ENCODE results near the gene SCARB1.

The SCARB1 gene

DNA sequence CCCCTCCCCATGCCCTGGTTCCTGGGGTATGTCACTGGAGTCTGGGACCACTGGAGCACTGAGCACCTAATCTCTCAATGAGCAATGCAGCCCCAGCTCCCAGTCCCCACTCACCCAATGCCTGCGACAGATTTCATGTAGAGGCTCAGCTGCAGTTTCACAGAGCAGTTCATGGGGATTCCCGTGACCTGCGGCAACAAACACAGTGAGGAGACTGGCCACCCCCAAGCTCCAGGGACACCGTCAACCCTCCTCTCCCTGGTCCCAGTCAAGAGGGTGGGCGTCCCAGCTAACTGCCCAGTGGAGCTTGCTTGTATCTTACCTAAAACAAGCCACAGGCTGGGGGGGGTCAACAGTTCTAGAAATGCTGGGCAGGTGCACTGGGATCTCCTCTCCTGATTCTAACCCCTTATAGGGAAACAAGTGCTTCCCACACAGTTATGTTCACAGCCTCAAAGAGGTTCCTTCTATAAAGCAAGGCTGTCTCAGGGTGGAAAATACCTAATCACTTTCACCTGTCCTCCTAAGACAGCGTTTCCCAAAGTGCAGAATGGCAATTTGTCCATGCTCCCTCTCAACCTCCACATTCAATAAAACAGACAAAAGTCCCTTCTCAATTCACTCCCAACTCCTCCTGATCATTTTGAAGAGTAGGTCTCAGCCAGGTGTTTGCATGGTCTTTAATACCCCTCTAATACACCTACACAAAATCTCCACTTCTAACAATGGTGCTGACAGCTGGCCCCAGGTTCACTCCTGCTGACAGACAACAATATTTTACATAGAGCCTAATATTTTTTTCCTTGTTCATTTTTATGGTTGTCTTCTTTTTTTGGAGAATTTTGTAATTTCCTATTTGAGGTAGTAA lies 68.3 kb downstream of the SCARB1 start:
- TF ChIP-seq, protein P1, sequence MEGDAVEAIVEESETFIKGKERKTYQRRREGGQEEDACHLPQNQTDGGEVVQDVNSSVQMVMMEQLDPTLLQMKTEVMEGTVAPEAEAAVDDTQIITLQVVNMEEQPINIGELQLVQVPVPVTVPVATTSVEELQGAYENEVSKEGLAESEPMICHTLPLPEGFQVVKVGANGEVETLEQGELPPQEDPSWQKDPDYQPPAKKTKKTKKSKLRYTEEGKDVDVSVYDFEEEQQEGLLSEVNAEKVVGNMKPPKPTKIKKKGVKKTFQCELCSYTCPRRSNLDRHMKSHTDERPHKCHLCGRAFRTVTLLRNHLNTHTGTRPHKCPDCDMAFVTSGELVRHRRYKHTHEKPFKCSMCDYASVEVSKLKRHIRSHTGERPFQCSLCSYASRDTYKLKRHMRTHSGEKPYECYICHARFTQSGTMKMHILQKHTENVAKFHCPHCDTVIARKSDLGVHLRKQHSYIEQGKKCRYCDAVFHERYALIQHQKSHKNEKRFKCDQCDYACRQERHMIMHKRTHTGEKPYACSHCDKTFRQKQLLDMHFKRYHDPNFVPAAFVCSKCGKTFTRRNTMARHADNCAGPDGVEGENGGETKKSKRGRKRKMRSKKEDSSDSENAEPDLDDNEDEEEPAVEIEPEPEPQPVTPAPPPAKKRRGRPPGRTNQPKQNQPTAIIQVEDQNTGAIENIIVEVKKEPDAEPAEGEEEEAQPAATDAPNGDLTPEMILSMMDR (conservative IDR thresholded peaks at IDR 0.05; ENCODE audit: low read depth, low read length): no peak
- no peak for DNase-seq (ENCODE audit: low read depth)
- H3K4me3 ChIP-seq (ENCODE audit: low read depth, low read length): no peak overlapping the region

- H3K4me3 ChIP-seq (ENCODE audit: low read depth, low read length): no peak overlapping the region
- DNase-seq (ENCODE audit: low read depth): peak; percentile 81
- TF ChIP-seq, protein P1 (conservative IDR thresholded peaks at IDR 0.05; ENCODE audit: low read depth, low read length): no peak
Measured at GRCh38 chr12:124792961-124793441, 70.7 kb downstream of the SCARB1 start.

DNA sequence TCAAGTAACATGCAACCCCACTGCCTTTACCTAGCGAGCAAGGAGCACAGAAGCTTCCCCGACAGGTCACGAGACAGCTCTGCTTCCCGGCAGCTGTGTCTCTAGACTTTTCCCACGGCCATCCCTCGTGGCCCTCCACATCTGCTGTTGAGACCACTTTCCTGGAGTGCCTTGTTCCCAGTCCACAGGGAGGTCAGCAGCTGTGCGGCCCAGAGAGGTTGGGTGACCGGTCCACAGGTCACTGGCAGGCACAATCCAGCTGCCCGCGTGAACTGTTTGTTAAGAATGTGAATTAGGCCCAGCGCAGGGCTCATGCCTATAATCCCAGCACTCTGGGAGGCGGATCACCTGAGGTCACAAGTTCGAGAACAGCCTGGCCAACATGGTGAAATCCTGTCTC lies 71.5 kb downstream of the SCARB1 start:
- TF ChIP-seq, protein P1 (conservative IDR thresholded peaks at IDR 0.05; ENCODE audit: low read depth, low read length): no peak
- no peak overlapping the region for H3K4me3 ChIP-seq (ENCODE audit: low read depth, low read length)
- no peak for DNase-seq (ENCODE audit: low read depth)

DNA sequence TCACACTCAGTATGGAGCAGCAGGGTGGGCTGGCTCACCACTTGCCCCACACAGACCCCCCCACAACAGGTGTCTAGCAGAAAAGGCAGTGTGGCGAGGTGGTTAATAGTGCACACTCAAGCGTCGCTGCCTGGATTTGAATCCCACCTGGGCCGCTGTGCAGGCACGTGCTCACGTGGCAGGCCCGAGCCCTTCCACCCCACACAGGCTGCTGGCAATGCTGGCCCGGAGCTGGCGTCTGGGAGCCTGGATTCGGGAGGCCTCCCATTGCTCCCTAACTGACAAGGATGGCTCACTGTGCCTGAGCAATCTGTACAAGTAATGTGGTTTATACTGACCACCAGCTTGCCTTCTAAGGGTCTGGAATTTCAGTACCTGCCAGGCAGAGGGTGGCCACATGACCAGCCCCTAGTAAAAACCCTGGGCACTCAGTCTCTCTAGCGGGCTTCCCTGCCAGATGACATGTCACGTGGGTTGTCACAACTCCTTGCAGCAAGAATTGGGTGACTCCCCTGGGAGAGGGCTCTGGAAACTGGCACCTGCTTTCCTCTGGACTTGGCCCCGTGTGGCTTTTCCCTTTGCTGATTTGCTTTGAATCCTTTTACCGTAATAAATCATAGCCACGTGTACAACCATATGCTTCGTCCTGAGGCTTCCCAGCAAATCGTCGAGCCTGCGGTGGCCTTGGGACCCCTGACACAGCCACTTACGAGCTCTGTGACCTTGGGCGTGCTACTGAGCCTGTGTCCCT lies 72.8 kb downstream of the SCARB1 start:
- H3K4me3 ChIP-seq (ENCODE audit: low read depth, low read length): no peak overlapping the region
- TF ChIP-seq, protein P1 (conservative IDR thresholded peaks at IDR 0.05; ENCODE audit: low read depth, low read length): no peak
- no peak for DNase-seq (ENCODE audit: low read depth)

DNA sequence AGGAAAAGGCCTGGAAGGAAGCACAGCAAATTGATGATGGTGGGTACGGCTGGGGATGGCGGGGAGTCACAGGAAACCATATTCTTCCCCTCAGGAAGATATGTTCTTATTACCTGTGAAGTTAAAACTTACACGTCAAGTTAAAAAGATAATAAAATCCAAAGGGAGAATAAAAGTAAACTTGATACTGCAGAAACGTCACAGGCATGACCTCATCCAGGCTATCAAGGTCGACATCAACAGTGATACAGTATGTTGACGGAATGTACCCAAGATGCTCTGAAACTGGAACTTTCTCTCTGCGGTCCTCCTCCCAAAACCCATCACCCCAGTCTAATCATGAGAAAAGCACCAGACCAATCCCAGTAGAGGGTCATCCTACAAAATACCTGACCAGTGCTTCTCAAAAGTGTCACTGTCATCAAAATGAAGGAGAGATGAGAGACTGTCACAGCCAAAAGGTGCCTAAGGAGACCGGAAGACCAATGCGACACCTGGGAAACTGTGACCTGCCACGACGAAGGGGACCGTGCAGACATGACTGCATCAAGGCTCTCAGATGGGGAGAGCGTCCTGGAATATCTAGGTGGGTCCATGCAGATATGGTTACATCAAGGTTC lies 74.6 kb downstream of the SCARB1 start:
- no peak overlapping the region for H3K4me3 ChIP-seq (ENCODE audit: low read depth, low read length)
- DNase-seq (ENCODE audit: low read depth): no peak
- TF ChIP-seq, protein P1 (conservative IDR thresholded peaks at IDR 0.05; ENCODE audit: low read depth, low read length): no peak

DNA sequence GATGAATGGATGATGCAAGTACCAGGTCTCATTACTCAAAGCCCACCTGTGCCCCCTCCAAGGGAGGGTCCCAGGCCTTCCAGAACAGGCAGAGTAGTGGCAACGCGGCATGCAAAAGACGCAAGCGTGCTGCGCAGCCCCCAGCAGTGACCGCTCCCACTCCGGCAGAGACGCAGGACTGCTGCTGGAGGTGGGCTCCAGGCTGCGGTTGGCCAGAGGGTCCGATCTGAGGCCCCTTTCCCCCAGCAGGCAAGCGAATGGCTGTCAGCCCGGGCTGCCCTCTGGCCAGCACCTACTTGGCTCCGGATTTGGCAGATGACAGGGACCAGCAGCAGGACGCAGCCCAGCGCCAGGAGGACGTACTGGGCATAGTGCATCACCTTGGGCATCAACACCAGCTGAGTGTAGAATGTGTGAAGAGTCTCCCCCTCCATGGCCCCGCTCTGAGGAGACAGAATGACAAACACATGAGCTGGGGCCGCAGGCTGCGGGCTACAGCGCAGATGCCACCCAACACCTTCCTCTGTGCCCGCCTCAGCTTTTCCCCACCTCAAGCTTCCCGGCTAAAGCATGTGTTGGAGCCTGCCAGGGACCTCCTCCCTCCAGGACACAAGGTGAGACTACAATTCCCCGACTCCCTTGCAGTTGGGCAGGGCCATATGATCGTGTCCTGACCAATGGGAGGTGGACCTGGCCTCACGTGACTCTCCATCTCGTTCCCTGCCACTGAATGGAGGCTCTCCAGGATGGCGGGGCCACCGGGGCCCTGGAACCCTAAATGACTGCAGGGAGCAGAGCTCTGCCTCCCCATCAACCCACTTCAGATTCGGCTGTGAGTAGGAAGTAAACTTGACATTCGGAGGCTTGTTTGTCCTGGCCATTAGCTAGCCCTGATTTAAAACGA lies 77.4 kb downstream of the SCARB1 start:
- peak overlapping the region; percentile 50 for H3K4me3 ChIP-seq (ENCODE audit: low read depth, low read length)
- DNase-seq (ENCODE audit: low read depth): peak; percentile 90
- TF ChIP-seq, protein P1 (conservative IDR thresholded peaks at IDR 0.05; ENCODE audit: low read depth, low read length): no peak
